Stomach smooth muscle (tissue), 2 donors: ENCODE data around the gene SRGAP1.
"Not testable (repeated sequence)": the region's sequence is repeated elsewhere in the genome, so short reads cannot be mapped to it uniquely, and the experiment has no call there.

Source experiments
- H3K27ac ChIP-seq: one replicate; pipeline ENCODE4 v1.7.0; 2013; ENCODE audit warnings: mild to moderate bottlenecking, low read length, inconsistent platforms
- H3K27me3 ChIP-seq, 2 donors: one replicate each; pipeline ENCODE4 v1.7.0; 2013; ENCODE audit warnings: low read length in 2 of 2; ENCODE audit not compliant: insufficient read depth in 2 of 2, control insufficient read depth in 1 of 2
- H3K36me3 ChIP-seq, 2 donors: one replicate each; pipeline ENCODE4 v1.7.0; 2013; ENCODE audit warnings: low read length in 2 of 2; ENCODE audit not compliant: control insufficient read depth in 2 of 2, insufficient read depth in 2 of 2
- H3K4me1 ChIP-seq: one replicate; pipeline ENCODE4 v1.7.0; 2013; ENCODE audit warnings: low read length; ENCODE audit not compliant: control insufficient read depth, insufficient read depth
- H3K4me3 ChIP-seq, 2 donors: one replicate each; pipeline ENCODE4 v1.7.0; 2013; ENCODE audit warnings: low read length in 2 of 2
- H3K9ac ChIP-seq, 2 donors: one replicate each; pipeline ENCODE4 v1.7.0; 2013; ENCODE audit warnings: low read length in 2 of 2, mild to moderate bottlenecking in 1 of 2
- H3K9me3 ChIP-seq, 2 donors: one replicate each; pipeline ENCODE4 v1.7.0; 2013; ENCODE audit warnings: low read length in 2 of 2; ENCODE audit not compliant: control insufficient read depth in 2 of 2
- donor health status: healthy.
- donor health status: Pancreatic carcinoma.

The SRGAP1 gene

DNA sequence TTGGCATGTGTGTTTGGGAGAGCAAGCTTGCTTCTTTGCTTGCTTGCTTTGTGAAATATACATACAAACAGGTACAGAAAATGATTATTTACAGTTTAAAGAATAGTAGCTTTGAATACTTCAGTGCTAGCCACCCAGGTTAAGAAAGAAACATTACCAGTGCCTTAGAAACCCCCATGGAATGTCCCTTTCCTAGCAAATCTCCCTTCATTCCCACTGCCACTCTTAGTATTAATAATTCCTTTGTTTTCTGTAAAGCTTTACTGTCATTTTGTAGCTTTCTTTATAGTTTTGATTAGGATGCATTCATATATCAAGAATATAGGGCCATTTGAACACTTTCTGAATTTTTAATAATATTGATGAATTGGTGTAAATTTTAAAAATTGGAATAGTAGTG lies 9.5 kb downstream of the SRGAP1 start:
- no peak overlapping the region for H3K27ac ChIP-seq
- no peaks in the 10 kb centered on the region for H3K9me3 ChIP-seq
- no peaks in the 10 kb centered on the region for H3K27me3 ChIP-seq
- H3K36me3 ChIP-seq, result no peaks in the 10 kb centered on the region
- no peak overlapping the region for H3K9ac ChIP-seq
- peaks cover 2% of the 10 kb centered on the region for H3K4me1 ChIP-seq
- no peak overlapping the region for H3K4me3 ChIP-seq

DNA sequence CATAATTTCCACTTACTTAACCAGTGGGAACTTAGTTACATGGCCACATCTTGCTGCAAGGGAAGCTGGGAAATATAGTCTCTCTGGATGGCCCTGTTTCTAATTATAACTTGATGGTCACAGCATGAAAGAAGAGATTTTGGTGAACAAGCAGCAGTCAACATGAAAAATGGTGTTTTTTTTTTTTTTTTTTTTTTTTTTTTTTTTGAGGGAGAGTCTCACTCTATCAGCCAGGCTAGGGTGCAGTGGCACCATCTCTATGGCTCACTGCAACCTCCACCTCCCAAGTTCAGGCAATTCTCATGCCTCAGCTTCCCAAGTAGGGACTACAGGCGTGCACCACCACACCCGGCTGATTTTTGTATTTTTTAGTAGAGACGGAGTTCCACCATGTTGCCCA lies 10.8 kb downstream of the SRGAP1 start:
- Histone ChIP-seq H3K4me3 (no peak overlapping the region), H3K36me3 (no peaks in the 10 kb centered on the region), H3K4me1 (peaks cover under 1% of the 10 kb centered on the region), H3K9me3 (no peaks in the 10 kb centered on the region), H3K27me3 (no peaks in the 10 kb centered on the region), H3K9ac (no peak overlapping the region), H3K27ac (no peak overlapping the region)

GRCh38 chr12:63857771-63858670 lies 13.5 kb downstream of the SRGAP1 start:
- peaks cover 3% of the 10 kb centered on the region for H3K4me1 ChIP-seq
- H3K27ac ChIP-seq, result no peak overlapping the region
- H3K9ac ChIP-seq, result no peak overlapping the region
- H3K36me3 ChIP-seq, result no peaks in the 10 kb centered on the region
- no peaks in the 10 kb centered on the region for H3K27me3 ChIP-seq
- no peak overlapping the region for H3K4me3 ChIP-seq
- H3K9me3 ChIP-seq, result no peaks in the 10 kb centered on the region

GRCh38 chr12:63859880-63860279 lies 15.4 kb downstream of the SRGAP1 start:
- not testable (repeated sequence) for H3K4me3 ChIP-seq, H3K4me1 ChIP-seq, H3K36me3 ChIP-seq, H3K27me3 ChIP-seq, H3K9ac ChIP-seq, H3K9me3 ChIP-seq, H3K27ac ChIP-seq

DNA sequence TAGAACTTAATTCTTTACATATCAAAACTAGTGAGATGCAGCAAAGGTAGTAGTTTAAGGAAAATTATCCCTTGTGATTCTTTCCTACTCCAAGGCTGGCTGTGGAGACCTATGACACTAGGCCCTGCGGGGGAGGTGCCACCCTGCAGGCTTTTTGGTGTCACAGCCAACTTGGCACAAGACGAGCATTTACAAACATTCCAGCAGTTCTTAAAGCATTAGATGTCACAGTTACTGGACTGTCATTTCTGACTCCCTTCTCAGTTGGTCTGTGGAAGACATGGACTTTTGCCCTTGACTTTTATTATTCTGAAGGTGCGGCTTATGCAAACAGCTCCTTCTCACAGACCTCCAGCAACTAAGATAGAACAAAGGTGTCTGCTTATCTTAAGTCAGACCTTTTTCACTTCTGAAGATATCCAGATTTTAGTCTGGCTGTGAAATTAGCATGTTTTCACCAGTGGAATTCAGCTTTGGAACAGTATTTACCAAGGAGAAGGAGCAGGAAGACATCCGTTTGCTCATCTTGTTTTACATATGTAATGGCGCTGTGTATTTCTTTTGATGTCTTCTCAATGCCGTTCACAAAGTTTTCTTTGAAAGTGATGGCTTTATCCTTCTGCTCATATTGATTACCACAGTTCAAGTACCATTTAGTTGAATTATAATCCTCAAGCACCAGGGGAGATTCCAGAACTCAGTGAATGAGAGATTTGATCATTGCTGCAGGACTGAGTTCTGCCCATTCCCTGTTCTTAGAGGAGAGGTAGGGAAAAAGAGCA lies 17.9 kb downstream of the SRGAP1 start:
- Histone ChIP-seq H3K9me3 (no peaks in the 10 kb centered on the region), H3K4me3 (no peak overlapping the region), H3K9ac (no peak overlapping the region), H3K27me3 (no peaks in the 10 kb centered on the region), H3K36me3 (no peaks in the 10 kb centered on the region), H3K27ac (no peak overlapping the region), H3K4me1 (peaks cover 3% of the 10 kb centered on the region)

GRCh38 chr12:63862969-63863230 lies 18.4 kb downstream of the SRGAP1 start:
- Histone ChIP-seq H3K9ac (no peak overlapping the region), H3K27me3 (no peaks in the 10 kb centered on the region), H3K4me3 (no peak overlapping the region), H3K9me3 (no peaks in the 10 kb centered on the region), H3K4me1 (peaks cover 3% of the 10 kb centered on the region), H3K27ac (no peak overlapping the region), H3K36me3 (no peaks in the 10 kb centered on the region)

DNA sequence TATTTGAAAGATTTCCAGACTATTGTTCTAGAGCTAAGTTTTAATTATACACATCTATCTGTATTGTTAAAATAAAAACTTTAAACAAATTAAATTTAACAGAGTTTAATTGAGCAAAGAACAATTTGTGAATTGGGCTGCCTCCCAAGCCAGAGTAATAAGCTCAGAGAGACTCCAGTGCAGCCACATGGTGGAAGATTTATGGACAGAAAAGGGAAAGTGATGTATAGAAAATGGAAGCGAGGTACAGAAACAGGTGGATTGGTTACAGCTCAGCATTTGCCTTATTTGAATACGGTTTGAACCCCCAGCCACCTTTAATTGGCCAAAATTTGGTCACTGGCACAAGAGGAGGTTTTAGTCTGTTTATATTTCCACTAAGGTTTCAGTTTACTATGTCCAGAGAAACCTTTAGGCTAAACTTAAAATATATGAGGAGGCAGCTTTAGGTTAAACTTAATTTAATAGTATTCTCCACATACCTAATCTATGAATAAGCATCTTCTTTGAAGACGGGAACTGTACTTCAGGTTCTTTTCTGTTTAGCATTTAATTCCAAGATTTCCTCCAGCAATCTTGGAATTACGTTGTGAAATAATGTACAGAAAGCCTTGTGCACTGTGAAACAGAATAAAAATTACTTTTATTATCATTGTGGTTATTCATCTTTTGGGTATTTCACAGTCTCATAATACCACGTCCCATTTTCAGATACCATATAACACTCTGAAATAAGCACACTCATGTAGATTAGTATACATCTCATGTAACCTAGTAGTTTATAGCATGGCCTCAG lies 19.4 kb downstream of the SRGAP1 start:
- Histone ChIP-seq H3K9ac (no peak overlapping the region), H3K9me3 (no peaks in the 10 kb centered on the region), H3K27me3 (no peaks in the 10 kb centered on the region), H3K4me1 (peaks cover 3% of the 10 kb centered on the region), H3K27ac (no peak overlapping the region), H3K4me3 (no peak overlapping the region), H3K36me3 (no peaks in the 10 kb centered on the region)

GRCh38 chr12:63864454-63864706 lies 19.9 kb downstream of the SRGAP1 start:
- Histone ChIP-seq H3K4me1 (peaks cover 3% of the 10 kb centered on the region), H3K27me3 (no peaks in the 10 kb centered on the region), H3K27ac (no peak overlapping the region), H3K9ac (no peak overlapping the region), H3K36me3 (no peaks in the 10 kb centered on the region), H3K4me3 (no peak overlapping the region), H3K9me3 (no peaks in the 10 kb centered on the region)

DNA sequence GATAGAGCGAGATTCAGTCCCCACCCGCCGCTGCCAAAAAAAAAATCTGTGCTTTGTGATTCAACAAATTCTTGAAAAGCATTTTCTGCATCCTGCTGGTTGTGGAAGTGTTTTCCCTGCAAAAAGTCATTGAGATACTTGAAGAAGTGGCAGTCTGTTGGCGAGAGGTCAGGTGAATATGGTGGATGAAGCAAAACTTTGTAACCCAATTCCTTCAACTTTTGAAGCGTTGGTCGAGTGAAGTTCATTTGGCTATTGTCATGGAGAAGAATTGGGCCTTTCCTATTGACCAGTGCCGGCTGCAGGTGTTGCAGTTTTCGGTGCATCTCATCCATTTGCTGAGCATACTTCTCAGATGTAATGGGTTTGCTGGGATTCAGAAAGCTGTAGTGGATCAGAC lies 20.9 kb downstream of the SRGAP1 start:
- Histone ChIP-seq H3K9ac (no peak overlapping the region), H3K27me3 (no peaks in the 10 kb centered on the region), H3K4me3 (no peak overlapping the region), H3K9me3 (no peaks in the 10 kb centered on the region), H3K36me3 (no peaks in the 10 kb centered on the region), H3K4me1 (peaks cover 3% of the 10 kb centered on the region), H3K27ac (no peak overlapping the region)

- H3K4me1 ChIP-seq, result peaks cover 3% of the 10 kb centered on the region
- H3K9me3 ChIP-seq, result no peaks in the 10 kb centered on the region
- no peaks in the 10 kb centered on the region for H3K27me3 ChIP-seq
- H3K36me3 ChIP-seq, result no peaks in the 10 kb centered on the region
- H3K9ac ChIP-seq, result no peak overlapping the region
- no peak overlapping the region for H3K27ac ChIP-seq
- no peak overlapping the region for H3K4me3 ChIP-seq
Observed at GRCh38 chr12:63867053-63867452, 22.6 kb downstream of the SRGAP1 start.
